HEK293T (cell line): Measurements from ENCODE around the gene NTNG2.

Experiments
- CTCF ChIA-PET: fragments of 350-600 bp; formaldehyde crosslinking; extraction: SDS; loops from one replicate; lab custom pipeline; 2021; ENCODE audit warnings: antibody characterized with exemption, inconsistent platforms; lab: Yijun Ruan, JAX
- POLR2A ChIA-PET: fragments of 350-600 bp; formaldehyde crosslinking; extraction: SDS; loops from one replicate; lab custom pipeline; 2020; ENCODE audit warnings: antibody characterized with exemption, inconsistent platforms; lab: Yijun Ruan, JAX
- DNase-seq: peaks from one replicate; pipeline ENCODE4 v3.0.0; 2012; ENCODE audit warnings: mixed read lengths; ENCODE audit errors: extremely low spot score
- ARNT ChIP-seq: fragments of 450-650 bp; IDR thresholded peaks from 2 replicates; pipeline ENCODE4 v1.6.1; 2017; ENCODE audit warnings: mild to moderate bottlenecking
- BHLHE40 ChIP-seq: fragments of 450-650 bp; IDR thresholded peaks from 2 replicates; pipeline ENCODE4 v1.6.1; 2016; ENCODE audit warnings: mild to moderate bottlenecking, moderate library complexity, borderline replicate concordance
- CTBP1 ChIP-seq: fragments of 450-650 bp; IDR thresholded peaks from 2 replicates; pipeline ENCODE4 v1.6.1; 2016; ENCODE audit warnings: borderline replicate concordance
- ELF4 ChIP-seq: fragments of 450-650 bp; IDR thresholded peaks from 2 replicates; pipeline ENCODE4 v1.6.1; 2017; ENCODE audit warnings: antibody characterized with exemption
- FOXA1 ChIP-seq: fragments of 450-650 bp; IDR thresholded peaks from 2 replicates; pipeline ENCODE4 v1.6.1; 2016; ENCODE audit warnings: mild to moderate bottlenecking
- FOXK2 ChIP-seq: fragments of 450-650 bp; IDR thresholded peaks from 2 replicates; pipeline ENCODE4 v1.6.1; 2016; ENCODE audit warnings: mild to moderate bottlenecking
- FOXM1 ChIP-seq: fragments of 450-650 bp; IDR thresholded peaks from 2 replicates; pipeline ENCODE4 v1.6.1; 2017; ENCODE audit warnings: mild to moderate bottlenecking, borderline replicate concordance
- HDGF ChIP-seq: fragments of 450-650 bp; IDR thresholded peaks from 2 replicates; pipeline ENCODE4 v1.6.1; 2017; ENCODE audit warnings: antibody characterized with exemption, borderline replicate concordance
- L3MBTL2 ChIP-seq: fragments of 450-650 bp; conservative IDR thresholded peaks from 2 replicates; pipeline ENCODE4 v1.6.1; 2016; ENCODE audit warnings: mild to moderate bottlenecking
- LEF1 ChIP-seq: fragments of 450-650 bp; IDR thresholded peaks from 2 replicates; pipeline ENCODE4 v1.6.1; 2017; ENCODE audit warnings: mild to moderate bottlenecking, borderline replicate concordance
- NFRKB ChIP-seq: fragments of 450-650 bp; IDR thresholded peaks from 2 replicates; pipeline ENCODE4 v1.6.1; 2016; ENCODE audit warnings: mild to moderate bottlenecking, moderate library complexity
- PKNOX1 ChIP-seq: fragments of 450-650 bp; IDR thresholded peaks from 2 replicates; pipeline ENCODE4 v1.6.1; 2016
- SP1 ChIP-seq: fragments of 450-650 bp; IDR thresholded peaks from 2 replicates; pipeline ENCODE4 v1.6.1; 2017
- SUZ12 ChIP-seq: fragments of 450-650 bp; IDR thresholded peaks from 2 replicates; pipeline ENCODE4 v1.6.1; 2016; ENCODE audit warnings: mild to moderate bottlenecking
- TARDBP ChIP-seq: fragments of 450-650 bp; IDR thresholded peaks from 2 replicates; pipeline ENCODE4 v1.6.1; 2016
- ZNF384 ChIP-seq: fragments of 450-650 bp; IDR thresholded peaks from 2 replicates; pipeline ENCODE4 v1.6.1; 2016

NTNG2 gene

GRCh38 chr9:132288361-132288760 is 126.5 kb downstream of the NTNG2 start:
- ChIA-PET CTCF (no interaction called here), POLR2A (no interaction called here)
- no peak for DNase-seq
- no peak for TF ChIP-seq HDGF
- TF ChIP-seq L3MBTL2: no peak
- TF ChIP-seq SUZ12: no peak
- TF ChIP-seq ELF4: no peak
- no peak for TF ChIP-seq BHLHE40
- TF ChIP-seq FOXA1: no peak
- no peak for TF ChIP-seq TARDBP

- ChIA-PET CTCF (no interaction called here), POLR2A (no interaction called here)
- TF ChIP-seq FOXK2: no peak
- TF ChIP-seq HDGF: no peak
- TF ChIP-seq L3MBTL2: no peak
- no peak for TF ChIP-seq TARDBP
- TF ChIP-seq LEF1: no peak
- TF ChIP-seq SUZ12: no peak
- TF ChIP-seq FOXM1: no peak
- no peak for TF ChIP-seq BHLHE40
- TF ChIP-seq NFRKB: no peak
- no peak for TF ChIP-seq ZNF384
- no peak for TF ChIP-seq CTBP1
- no peak for DNase-seq
These were observed 127.1 kb downstream of the NTNG2 start for GRCh38 chr9:132288966-132289365.

GRCh38 chr9:132293145-132293721 is 131.4 kb downstream of the NTNG2 start:
- CTCF ChIA-PET: no interaction called here
- DNase-seq: no peak
- TF ChIP-seq BHLHE40 (no peak), NFRKB (no peak), CTBP1 (no peak), HDGF (no peak), ARNT (no peak), FOXA1 (no peak), SP1 (no peak), PKNOX1 (no peak), TARDBP (no peak), ZNF384 (no peak), L3MBTL2 (no peak), LEF1 (no peak), FOXM1 (no peak), ELF4 (no peak), FOXK2 (no peak), SUZ12 (no peak)
- POLR2A ChIA-PET: no interaction called here
